Hepatocyte (in vitro differentiated cells): Measurements from ENCODE around the gene PARP6. TPM values are rescaled to one million over a fixed set of nuclear protein-coding genes. Genes with fewer than 3 reads are reported as not detected.

Experiments
- DNase-seq: peaks from one replicate; pipeline ENCODE4 v3.0.0-alpha.2; 2016; ENCODE audit warnings: low spot score
- H2AFZ ChIP-seq: fragments of 200-600 bp; sonication (generic); 2 replicates; pipeline ENCODE4 v1.6.0; 2016; ENCODE audit warnings: antibody characterized with exemption, mild to moderate bottlenecking
- H3K27ac ChIP-seq: fragments of 200-600 bp; sonication (generic); 2 replicates; pipeline ENCODE4 v1.5.1; 2016; ENCODE audit warnings: mild to moderate bottlenecking
- H3K27me3 ChIP-seq: fragments of 200-600 bp; sonication (generic); 2 replicates; pipeline ENCODE4 v1.6.1; 2016
- H3K36me3 ChIP-seq: fragments of 200-600 bp; sonication (generic); replicated peaks from 2 replicates; pipeline ENCODE4 v1.5.1; 2016; ENCODE audit warnings: low read depth; ENCODE audit not compliant: insufficient read depth
- H3K4me1 ChIP-seq: fragments of 200-600 bp; sonication (generic); 2 replicates; pipeline ENCODE4 v1.5.1; 2016; ENCODE audit warnings: mild to moderate bottlenecking, moderate library complexity; ENCODE audit not compliant: insufficient read depth
- H3K4me2 ChIP-seq: fragments of 200-600 bp; sonication (generic); 2 replicates; pipeline ENCODE4 v1.6.0; 2016
- H3K4me3 ChIP-seq: fragments of 200-600 bp; sonication (generic); 2 replicates; pipeline ENCODE4 v1.5.1; 2016; ENCODE audit warnings: mild to moderate bottlenecking
- H3K79me2 ChIP-seq: fragments of 200-600 bp; sonication (generic); 2 replicates; pipeline ENCODE4 v1.6.0; 2017; ENCODE audit warnings: mild to moderate bottlenecking
- H3K9me2 ChIP-seq: fragments of 200-600 bp; sonication (generic); replicated peaks from 2 replicates; pipeline ENCODE4 v1.6.0; 2017; ENCODE audit warnings: mild to moderate bottlenecking; ENCODE audit not compliant: insufficient read depth
- H3K9me3 ChIP-seq: fragments of 200-600 bp; sonication (generic); 2 replicates; pipeline ENCODE4 v1.5.1; 2016; ENCODE audit warnings: low read depth, mild to moderate bottlenecking
- H4K20me1 ChIP-seq: fragments of 200-600 bp; sonication (generic); 2 replicates; pipeline ENCODE4 v1.6.0; 2016; ENCODE audit warnings: mild to moderate bottlenecking; ENCODE audit not compliant: insufficient read depth, poor library complexity, severe bottlenecking
- EZH2 ChIP-seq: fragments of 200-600 bp; sonication (generic); IDR thresholded peaks from 2 replicates; pipeline ENCODE4 v1.6.1; 2016; ENCODE audit warnings: antibody characterized with exemption, mild to moderate bottlenecking, borderline replicate concordance
- EZH2phosphoT487 ChIP-seq: fragments of 200-600 bp; sonication (generic); IDR thresholded peaks from one replicate; pipeline ENCODE4 v1.6.1; 2018; ENCODE audit warnings: antibody characterized with exemption, mild to moderate bottlenecking, low read depth, moderate library complexity; ENCODE audit not compliant: unreplicated experiment, severe bottlenecking
- WGBS: methylation state at CpG from one replicate; pipeline ENCODE4 v1.1.6; 2016; ENCODE audit warnings: low lambda C conversion rate; ENCODE audit errors: missing lambda C conversion rate; 5-methylcytosine and 5-hydroxymethylcytosine counted together
- polyA plus RNA-seq: library from polyadenylated mRNA; unstranded; fragments of >200 nt; fragmentation: Nextera tagmentation; extraction: Ambion mirVana; gene quantifications from 2 replicates; pipeline ENCODE4 v1.2.1, GENCODE V29; 2016
- total RNA-seq: library from RNA; depleted of rRNA; stranded (reverse); fragments of >200 nt; gene quantifications from 2 replicates; pipeline ENCODE4 v1.2.3, GENCODE V29; 2014
- TF ChIP-seq, protein P1 (sequence below): fragments of 200-600 bp; sonication (generic); IDR thresholded peaks from 2 replicates; pipeline ENCODE4 v1.5.1; 2016; ENCODE audit warnings: antibody characterized with exemption, mild to moderate bottlenecking; ENCODE audit not compliant: poor library complexity

Gene PARP6, protein sequence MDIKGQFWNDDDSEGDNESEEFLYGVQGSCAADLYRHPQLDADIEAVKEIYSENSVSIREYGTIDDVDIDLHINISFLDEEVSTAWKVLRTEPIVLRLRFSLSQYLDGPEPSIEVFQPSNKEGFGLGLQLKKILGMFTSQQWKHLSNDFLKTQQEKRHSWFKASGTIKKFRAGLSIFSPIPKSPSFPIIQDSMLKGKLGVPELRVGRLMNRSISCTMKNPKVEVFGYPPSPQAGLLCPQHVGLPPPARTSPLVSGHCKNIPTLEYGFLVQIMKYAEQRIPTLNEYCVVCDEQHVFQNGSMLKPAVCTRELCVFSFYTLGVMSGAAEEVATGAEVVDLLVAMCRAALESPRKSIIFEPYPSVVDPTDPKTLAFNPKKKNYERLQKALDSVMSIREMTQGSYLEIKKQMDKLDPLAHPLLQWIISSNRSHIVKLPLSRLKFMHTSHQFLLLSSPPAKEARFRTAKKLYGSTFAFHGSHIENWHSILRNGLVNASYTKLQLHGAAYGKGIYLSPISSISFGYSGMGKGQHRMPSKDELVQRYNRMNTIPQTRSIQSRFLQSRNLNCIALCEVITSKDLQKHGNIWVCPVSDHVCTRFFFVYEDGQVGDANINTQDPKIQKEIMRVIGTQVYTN
- 37.6 and 57.1 TPM in 2 replicates for total RNA-seq
- 61.4 and 77.4 TPM in 2 replicates for polyA plus RNA-seq

DNA sequence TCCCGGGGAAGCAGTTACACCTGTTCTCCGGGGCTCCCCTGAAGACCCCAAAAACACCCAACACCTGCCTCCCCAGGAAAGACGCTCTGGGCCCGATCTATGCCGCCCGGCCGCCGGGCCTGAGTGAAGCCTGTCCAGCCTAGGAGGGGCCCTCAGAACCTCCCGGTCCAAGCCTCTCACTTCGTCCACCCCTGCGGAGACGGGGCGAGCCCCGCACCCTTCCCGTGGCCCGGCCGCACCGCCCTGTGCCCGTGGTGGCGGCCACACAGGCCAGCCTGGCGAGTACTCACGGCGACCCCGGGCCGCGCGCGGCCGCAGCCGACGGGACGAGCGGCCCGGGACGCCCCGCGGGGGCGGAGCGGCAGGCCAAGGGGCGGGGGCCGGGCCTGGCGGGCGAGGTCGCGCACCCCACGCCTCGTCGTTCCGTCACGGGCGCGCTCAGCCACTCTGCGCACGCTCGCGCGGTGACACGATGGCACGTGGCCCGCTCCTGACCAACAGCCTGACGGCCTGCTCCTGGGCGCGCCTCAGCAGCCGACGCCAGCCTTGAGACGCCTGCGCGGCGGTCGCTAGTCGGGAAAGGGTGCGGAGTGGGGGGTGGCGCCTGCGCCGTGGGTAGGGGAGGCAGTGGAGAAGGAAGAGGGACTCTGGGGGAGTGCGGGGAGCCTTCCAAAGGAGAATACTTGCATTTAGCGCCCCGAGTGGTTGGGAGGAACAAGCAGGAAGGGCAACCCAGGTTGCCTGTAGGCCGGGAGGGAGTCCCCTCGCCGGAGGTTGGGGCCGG, at the start of gene PARP6:
PARP6 (minus strand) TSS at position 342 of the 784 bp plus-strand sequence. CDS start 5,077 bp downstream, outside the sequence.
- Histone ChIP-seq H3K79me2 (peaks cover 41% of the 10 kb centered on the region), H3K4me1 (peaks cover 11% of the 10 kb centered on the region), H2AFZ (peak within 1 kb of the TSS; percentile 87), H3K36me3 (no peaks in the 10 kb centered on the region), H3K9me3 (no peaks in the 10 kb centered on the region), H3K9me2 (no peaks in the 10 kb centered on the region), H3K27me3 (no peaks in the 10 kb centered on the region), H3K4me3 (peak within 1 kb of the TSS; percentile 89), H3K27ac (peak within 1 kb of the TSS; percentile 94), H3K4me2 (peak within 1 kb of the TSS; percentile 88), H4K20me1 (no peaks in the 10 kb centered on the region)
- 1% methylated on average over 47 of the region's 82 CpGs for WGBS
- TF ChIP-seq EZH2phosphoT487, result no peak
- TF ChIP-seq, protein P1, sequence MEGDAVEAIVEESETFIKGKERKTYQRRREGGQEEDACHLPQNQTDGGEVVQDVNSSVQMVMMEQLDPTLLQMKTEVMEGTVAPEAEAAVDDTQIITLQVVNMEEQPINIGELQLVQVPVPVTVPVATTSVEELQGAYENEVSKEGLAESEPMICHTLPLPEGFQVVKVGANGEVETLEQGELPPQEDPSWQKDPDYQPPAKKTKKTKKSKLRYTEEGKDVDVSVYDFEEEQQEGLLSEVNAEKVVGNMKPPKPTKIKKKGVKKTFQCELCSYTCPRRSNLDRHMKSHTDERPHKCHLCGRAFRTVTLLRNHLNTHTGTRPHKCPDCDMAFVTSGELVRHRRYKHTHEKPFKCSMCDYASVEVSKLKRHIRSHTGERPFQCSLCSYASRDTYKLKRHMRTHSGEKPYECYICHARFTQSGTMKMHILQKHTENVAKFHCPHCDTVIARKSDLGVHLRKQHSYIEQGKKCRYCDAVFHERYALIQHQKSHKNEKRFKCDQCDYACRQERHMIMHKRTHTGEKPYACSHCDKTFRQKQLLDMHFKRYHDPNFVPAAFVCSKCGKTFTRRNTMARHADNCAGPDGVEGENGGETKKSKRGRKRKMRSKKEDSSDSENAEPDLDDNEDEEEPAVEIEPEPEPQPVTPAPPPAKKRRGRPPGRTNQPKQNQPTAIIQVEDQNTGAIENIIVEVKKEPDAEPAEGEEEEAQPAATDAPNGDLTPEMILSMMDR, result peak; percentile 74
- no peak for TF ChIP-seq EZH2
- DNase-seq, result peak; percentile 99

DNA sequence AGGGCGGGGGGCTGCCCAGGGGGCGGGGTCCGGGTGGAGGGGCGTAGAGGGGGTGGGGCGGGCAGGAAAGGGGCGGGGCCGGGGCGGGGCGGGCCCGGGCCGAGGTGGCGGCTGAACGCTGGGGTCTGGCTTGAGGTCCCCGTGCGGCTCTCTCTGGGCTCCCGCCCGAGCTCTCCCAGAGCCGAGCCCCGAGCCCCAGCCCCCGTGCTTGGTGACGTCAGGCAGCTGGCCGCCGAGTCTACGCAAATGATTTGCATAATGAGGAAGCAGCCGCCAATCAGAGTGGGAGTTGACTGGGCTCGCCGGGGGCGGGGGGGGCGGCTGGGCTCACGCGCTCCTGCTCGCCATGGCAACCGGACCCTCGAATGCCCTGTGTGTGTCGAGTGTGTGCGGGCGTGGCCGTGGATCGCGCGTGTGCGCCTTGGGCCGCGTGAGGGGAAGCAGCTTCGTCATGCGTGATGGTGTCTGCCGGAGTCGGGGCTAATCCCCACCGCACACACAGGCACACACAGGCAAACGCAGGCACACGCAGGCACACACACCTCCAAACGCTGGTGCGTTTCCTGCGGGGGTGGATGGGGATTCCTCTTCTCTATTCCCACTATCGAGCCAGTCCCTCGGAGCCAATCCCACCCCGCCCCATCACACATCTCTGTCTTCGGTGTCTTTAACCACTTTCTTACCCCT, 47.8 kb upstream of the PARP6 start, which contains the start of gene CELF6:
CELF6 (minus strand) TSS at position 173 of the 687 bp plus-strand sequence. CDS start 283 bp downstream, outside the sequence.
- TF ChIP-seq, protein P1, result no peak
- TF ChIP-seq EZH2 (no peak), EZH2phosphoT487 (no peak)
- Histone ChIP-seq H3K4me1 (no peaks in the 10 kb centered on the region), H3K27ac (peak within 1 kb of the TSS; percentile 48), H3K4me2 (peak within 1 kb of the TSS; percentile 95), H3K79me2 (no peaks in the 10 kb centered on the region), H4K20me1 (no peaks in the 10 kb centered on the region), H3K27me3 (peaks cover 6% of the 10 kb centered on the region), H3K9me3 (peaks cover 9% of the 10 kb centered on the region), H2AFZ (peak within 1 kb of the TSS; percentile 23), H3K36me3 (no peaks in the 10 kb centered on the region), H3K4me3 (peak within 1 kb of the TSS; percentile 21), H3K9me2 (no peaks in the 10 kb centered on the region)
- peak; percentile 89 for DNase-seq
- WGBS, result 1% methylated on average over 30 of the region's 58 CpGs

DNA sequence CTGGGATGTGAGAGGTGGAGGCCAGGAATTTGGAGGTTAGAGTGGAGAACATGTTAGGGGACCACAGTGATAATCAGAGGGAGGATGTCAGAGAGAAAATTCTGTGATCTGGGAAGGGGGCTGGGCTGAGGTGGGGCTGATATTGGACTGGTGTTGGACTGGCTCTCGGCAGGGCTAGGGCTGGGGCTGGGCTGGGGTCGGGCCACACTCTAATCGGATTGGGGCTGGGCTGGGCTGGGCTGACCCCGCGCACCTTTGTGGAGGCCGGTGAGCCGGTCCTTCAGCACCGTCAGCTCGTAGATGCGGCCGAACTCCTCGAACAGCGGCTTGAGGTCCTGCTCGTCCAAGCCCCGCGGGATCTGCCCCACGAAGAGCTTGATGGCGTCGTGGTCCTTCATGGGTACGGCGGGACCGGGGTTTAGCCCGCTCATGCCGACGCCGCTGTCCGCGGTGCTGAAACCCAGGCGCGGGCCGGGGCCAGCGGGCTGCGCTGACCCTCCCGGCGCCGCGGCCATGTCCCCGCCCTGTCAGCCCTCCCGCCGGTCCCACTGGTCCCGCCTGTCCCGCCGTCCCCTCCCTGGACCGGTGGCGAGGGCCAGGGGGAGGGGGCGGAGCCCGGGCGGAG, 47.1 kb upstream of the PARP6 start:
- no peak for TF ChIP-seq EZH2
- no peak for TF ChIP-seq EZH2phosphoT487
- TF ChIP-seq, protein P1, result no peak
- no peaks in the 10 kb centered on the region for H4K20me1 ChIP-seq
- H3K4me3 ChIP-seq, result peak overlapping the region; percentile 21
- H3K4me1 ChIP-seq, result no peaks in the 10 kb centered on the region
- H3K27me3 ChIP-seq, result peaks cover 6% of the 10 kb centered on the region
- H3K9me3 ChIP-seq, result peaks cover 9% of the 10 kb centered on the region
- H3K4me2 ChIP-seq, result peak overlapping the region; percentile 95
- H3K9me2 ChIP-seq, result no peaks in the 10 kb centered on the region
- H3K79me2 ChIP-seq, result no peaks in the 10 kb centered on the region
- H2AFZ ChIP-seq, result no peak overlapping the region
- no peak overlapping the region for H3K27ac ChIP-seq
- no peaks in the 10 kb centered on the region for H3K36me3 ChIP-seq
- DNase-seq, result peak; percentile 90
- 24% methylated on average over 9 of the region's 48 CpGs for WGBS
